Measurements from ENCODE around the gene EIF3L. TPM values are rescaled to one million over a fixed set of nuclear protein-coding genes. Genes with fewer than 3 reads are reported as not detected.

The EIF3L gene
- total RNA-seq, result 327 and 350 TPM in 2 replicates

GRCh38 chr22:37849089-37849751 is at the start of gene EIF3L:
Gene EIF3L (plus strand): TSS chr22:37849419. CDS start chr22:37849450, 31 bp downstream.

GRCh38 chr22:37807410-37808293 is 41.6 kb upstream of the EIF3L start, which contains the start of gene GCAT:
Gene GCAT (plus strand): TSS chr22:37807934. CDS start chr22:37807968, 34 bp downstream.

GRCh38 chr22:37823134-37823985 is 25.9 kb upstream of the EIF3L start, which contains the start of gene GALR3:
Gene GALR3 (plus strand): TSS chr22:37823382. CDS start chr22:37823407, 25 bp downstream.

GRCh38 chr22:37905534-37906363 is 56.5 kb downstream of the EIF3L start, which contains the start of gene MICALL1:
Gene MICALL1 (plus strand): TSS chr22:37906297. CDS start chr22:37906423, 126 bp downstream.

Small RNA genes within 50 kb of the gene (small RNA-seq; reads per million reads assigned to genes)
- gene MIR659, result 0.69 reads per million, percentile 41 among the genes with 10 or more reads in this experiment

Other genes starting within 250 kb of the EIF3L start
- 42.7 and 45.5 TPM in 2 replicates for gene GGA1, start 240.6 kb upstream of the EIF3L start, total RNA-seq
- gene SH3BP1, start 209.8 kb upstream of the EIF3L start, total RNA-seq, result 14.6 and 17.7 TPM in 2 replicates
- gene PDXP, start 190.7 kb upstream of the EIF3L start, total RNA-seq, result 2.0 and 4.0 TPM in 2 replicates
- gene LGALS1, start 173.8 kb upstream of the EIF3L start, total RNA-seq, result 646 and 1,209 TPM in 2 replicates
- 10.6 and 20.2 TPM in 2 replicates for gene NOL12, start 163.1 kb upstream of the EIF3L start, total RNA-seq
- gene TRIOBP, start 152.4 kb upstream of the EIF3L start, total RNA-seq, result 104 and 127 TPM in 2 replicates
- 11.4 and 29.3 TPM in 2 replicates for gene GCAT, start 41.5 kb upstream of the EIF3L start, total RNA-seq
- not detected in 2 replicates for gene GALR3, start 26.0 kb upstream of the EIF3L start, total RNA-seq
- gene ANKRD54, start 5.1 kb upstream of the EIF3L start, total RNA-seq, result 23.9 and 35.5 TPM in 2 replicates
- 106 and 183 TPM in 2 replicates for gene MICALL1, start 56.9 kb downstream of the EIF3L start, total RNA-seq
- gene C22orf23, start 104.2 kb downstream of the EIF3L start, total RNA-seq, result under 0.01 TPM in 1 of 2 replicates, not detected in the other
- gene POLR2F, start 104.3 kb downstream of the EIF3L start, total RNA-seq, result 28.8 and 31.0 TPM in 2 replicates
- not detected in 2 replicates for gene SOX10, start 135.1 kb downstream of the EIF3L start, total RNA-seq
- gene PICK1, start 208.0 kb downstream of the EIF3L start, total RNA-seq, result 20.0 and 26.4 TPM in 2 replicates
- gene SLC16A8, start 234.8 kb downstream of the EIF3L start, total RNA-seq, result 0.76 and 1.2 TPM in 2 replicates

Measured in placental epithelial cell (primary cell).